GM18868 (cell line): Measurements from ENCODE around the gene ZNF169.
"Not testable (repeated sequence)": the region's sequence is repeated elsewhere in the genome, so short reads cannot be mapped to it uniquely, and the experiment has no call there.

ENCODE experiments used
- ATAC-seq: cut with Tn5 transposase; IDR thresholded peaks from one replicate; pipeline ENCODE4 v1.9.1; 2021; ENCODE audit warnings: mild to moderate bottlenecking, moderate library complexity; ENCODE audit not compliant: unreplicated experiment

ZNF169 gene

DNA sequence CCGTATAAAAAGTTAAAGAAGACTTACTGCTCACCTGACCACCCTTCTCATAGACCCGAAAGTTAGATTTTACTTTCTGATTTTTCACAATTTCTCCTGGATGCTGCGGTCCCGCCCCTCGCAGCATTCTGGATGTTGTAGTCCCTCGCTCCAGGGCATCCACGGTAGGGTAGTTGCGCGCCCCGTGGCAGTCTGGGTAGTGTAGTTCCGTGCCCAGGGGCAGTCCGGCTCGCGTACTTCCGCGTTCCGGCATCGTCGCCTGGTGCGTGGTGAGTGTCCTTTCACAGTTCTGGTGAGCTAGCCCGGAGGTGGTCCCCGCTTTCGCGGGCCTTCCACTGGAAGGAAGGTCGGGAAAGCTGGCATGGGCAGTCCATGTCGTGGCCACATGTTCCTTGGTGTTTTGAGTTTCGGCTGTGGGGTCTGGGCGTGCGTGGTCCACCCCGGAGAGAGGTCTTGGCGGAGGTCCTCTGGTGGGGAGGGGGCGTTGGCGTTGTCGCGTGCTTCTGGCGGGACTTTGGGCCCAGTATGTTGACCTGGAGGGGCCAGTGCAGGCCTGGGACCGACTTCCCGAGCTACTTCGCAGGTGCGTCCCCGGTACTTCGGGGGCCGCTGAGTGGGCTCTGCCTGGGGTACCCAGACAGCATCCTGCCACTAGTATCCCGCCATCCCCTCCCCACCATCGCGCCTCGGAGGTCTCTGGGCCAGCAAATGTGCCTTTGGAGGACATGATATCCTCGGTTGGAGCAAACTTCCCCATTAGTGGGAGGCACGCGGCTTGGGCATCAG, at the start of gene ZNF169:
ZNF169 (plus strand) TSS at position 222 of the 786 bp plus-strand sequence. CDS start 19,515 bp downstream, outside the sequence.
- ATAC-seq: peak; percentile 100

- no peak for ATAC-seq
These were observed 48.2 kb upstream of the ZNF169 start for GRCh38 chr9:94210616-94211603.

- ATAC-seq: no peak
These were observed 47.0 kb upstream of the ZNF169 start for GRCh38 chr9:94212091-94212490.

GRCh38 chr9:94212531-94212930, 46.6 kb upstream of the ZNF169 start:
- ATAC-seq: no peak

DNA sequence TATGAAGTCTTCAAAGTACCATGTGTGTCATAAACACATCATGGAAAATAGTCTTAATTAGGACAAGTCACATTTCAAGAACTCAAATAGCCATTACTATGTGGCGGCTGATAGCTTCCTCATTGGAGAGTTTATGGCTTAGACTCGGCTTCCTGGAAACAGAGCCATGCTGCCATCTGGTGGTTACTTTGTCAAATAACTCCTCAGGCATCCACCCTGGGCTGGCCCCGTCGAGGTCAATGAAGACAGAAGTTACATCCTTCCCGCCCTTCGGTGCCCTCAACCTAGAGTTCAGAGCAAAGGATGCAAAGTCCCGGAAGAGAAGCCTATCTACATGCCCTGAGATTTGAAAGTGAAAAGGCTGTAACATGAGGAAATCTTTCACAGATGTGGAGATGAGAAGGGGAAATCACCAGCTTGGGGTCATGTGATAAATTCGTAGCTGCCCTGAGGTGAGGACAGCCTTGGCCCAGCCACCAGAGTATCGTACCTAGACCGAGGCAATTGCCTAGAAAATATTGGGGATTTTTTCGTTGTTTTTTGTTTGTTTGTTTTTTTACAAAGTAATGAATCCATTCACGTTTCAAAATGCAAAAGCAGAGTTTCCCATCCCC, 45.5 kb upstream of the ZNF169 start:
- peak; percentile 72 for ATAC-seq

DNA sequence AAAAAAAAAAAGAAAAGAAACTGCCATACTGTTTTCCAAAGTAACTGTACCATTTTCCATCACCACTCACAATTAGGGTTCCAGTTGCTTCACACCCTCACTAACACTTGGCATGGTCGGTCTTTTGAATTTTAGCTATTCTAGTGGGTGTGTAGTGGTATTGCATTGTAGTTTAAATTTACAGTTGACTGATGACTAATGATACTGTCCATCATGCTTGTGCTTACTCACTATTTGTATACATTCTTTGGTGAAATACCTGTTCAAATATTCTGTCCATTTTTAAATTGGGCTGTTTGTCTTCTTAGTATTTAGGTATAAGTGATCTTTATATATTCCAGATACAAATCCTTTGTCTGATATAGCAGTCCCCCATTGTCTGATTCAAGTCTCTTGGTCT, 36.2 kb upstream of the ZNF169 start:
- no peak for ATAC-seq

GRCh38 chr9:94225413-94225812, 33.7 kb upstream of the ZNF169 start:
- not testable (repeated sequence) for ATAC-seq

DNA sequence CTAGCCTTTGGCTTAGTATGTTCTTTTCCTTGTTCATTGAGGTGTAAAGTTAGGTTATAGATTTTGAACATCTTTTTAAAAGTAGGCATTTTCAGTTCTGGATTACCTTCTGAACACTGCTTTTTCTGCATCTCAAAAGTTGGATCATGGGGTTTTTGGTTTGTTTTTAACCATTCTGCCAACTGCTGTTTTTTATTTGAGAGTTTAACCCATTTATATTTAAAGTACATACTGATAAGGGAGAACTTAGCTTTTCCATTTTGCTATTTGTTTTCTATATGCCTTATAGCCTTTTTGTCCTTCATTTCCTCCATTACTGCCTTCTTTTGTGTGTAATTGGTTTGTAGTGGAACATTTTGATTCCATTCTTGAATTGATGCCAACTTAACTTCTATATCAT, 30.5 kb upstream of the ZNF169 start:
- no peak for ATAC-seq

GRCh38 chr9:94232428-94232827, 26.7 kb upstream of the ZNF169 start:
- ATAC-seq: no peak

- not testable (repeated sequence) for ATAC-seq
These were observed 18.0 kb upstream of the ZNF169 start for GRCh38 chr9:94241098-94241497.

DNA sequence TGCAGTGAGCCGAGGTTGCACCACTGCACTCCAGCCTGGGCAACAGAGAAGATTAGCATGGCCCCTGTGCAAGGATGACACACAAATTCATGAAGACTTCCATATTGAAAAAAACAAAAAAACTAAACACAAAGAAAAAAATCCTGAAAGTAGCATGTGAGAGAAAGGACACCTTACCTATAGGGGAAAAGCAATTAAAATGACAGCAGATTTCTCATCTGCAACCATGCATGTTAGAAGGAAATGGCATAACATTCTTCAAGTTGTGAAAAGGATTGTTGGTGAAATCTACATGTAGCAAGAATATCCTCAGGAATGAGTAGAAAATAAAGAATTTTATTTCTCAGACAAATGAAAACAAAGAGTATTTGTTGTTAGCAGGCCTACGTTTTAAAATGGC, 13.4 kb upstream of the ZNF169 start:
- ATAC-seq: no peak

DNA sequence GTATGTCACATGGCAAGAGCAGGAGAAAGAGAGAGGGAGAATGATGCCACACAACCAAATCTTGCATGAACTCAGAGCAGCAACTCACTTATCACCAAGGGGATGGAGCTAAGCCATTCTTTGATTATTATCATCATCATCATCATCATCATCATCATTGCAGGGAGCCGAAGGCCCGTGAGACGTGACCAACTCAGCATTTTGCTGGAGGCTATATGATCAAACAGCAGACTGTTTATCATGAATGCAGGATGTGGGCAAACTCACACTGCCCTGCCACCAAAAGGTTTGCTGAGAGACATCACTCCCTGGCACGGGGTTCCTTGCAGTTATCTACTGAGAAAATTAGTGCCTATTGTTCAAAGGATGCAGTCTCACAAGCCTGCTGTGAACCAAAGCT, 8.6 kb upstream of the ZNF169 start:
- ATAC-seq: no peak

- ATAC-seq: no peak
These were observed 3.1 kb upstream of the ZNF169 start for GRCh38 chr9:94256007-94256406.

DNA sequence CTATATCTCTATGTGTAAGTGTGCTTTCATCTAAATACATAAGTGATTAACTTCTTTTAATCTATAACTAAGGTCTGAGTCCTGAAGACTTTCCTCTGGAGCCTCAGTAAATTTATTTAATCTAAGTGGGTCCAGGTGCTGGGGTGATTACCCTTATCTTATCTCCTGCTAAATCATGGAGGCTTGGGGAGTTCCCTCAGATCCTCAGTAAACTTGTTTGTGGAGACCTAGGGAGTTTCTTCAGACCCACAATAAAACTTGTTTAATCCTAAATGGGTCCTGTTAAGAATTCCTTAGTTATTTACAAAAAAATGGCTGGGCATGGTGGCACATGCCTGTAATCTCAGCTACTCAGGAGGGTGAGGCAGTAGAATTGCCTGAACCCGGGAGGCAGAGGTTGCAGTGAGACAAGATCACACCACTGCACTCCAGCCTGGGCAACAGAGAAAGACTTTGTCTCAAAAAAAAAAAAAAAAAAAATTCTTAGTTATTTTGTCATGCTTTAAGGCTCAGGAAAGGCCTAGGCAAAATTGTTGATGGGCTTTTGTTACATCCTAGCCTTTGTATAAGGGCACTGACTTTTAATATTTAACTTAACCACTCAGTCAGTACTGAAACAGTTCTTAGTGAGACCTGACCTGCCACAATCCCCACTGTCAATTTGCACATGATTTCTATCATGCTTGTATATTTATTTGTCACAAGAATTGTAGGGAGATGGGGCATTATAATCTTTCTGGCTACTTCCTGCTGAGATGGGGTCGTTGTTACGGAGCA, 6.7 kb downstream of the ZNF169 start:
- ATAC-seq: not testable (repeated sequence)

- no peak for ATAC-seq
These were observed 10.2 kb downstream of the ZNF169 start for GRCh38 chr9:94269264-94269663.

DNA sequence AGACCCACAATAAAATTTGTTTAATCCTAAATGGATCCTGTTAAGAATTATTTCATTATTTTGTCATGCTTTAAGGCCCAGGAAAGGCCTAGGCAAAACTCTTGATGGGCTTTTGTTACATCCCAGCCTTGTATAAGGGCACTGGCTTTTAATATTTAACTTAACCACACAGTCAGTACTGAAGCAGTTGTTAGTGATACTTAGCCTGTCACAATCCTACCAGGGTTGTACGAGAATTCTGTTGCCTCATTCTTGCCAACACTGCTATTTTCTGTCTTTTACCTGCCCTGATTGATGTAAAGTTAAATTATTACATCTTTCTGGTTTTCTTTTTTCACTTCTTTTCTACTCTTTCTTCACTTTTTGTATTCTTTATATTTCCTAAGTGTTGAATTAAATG, 10.9 kb downstream of the ZNF169 start:
- no peak for ATAC-seq

- not testable (repeated sequence) for ATAC-seq
These were observed 17.9 kb downstream of the ZNF169 start for GRCh38 chr9:94277029-94277428.

DNA sequence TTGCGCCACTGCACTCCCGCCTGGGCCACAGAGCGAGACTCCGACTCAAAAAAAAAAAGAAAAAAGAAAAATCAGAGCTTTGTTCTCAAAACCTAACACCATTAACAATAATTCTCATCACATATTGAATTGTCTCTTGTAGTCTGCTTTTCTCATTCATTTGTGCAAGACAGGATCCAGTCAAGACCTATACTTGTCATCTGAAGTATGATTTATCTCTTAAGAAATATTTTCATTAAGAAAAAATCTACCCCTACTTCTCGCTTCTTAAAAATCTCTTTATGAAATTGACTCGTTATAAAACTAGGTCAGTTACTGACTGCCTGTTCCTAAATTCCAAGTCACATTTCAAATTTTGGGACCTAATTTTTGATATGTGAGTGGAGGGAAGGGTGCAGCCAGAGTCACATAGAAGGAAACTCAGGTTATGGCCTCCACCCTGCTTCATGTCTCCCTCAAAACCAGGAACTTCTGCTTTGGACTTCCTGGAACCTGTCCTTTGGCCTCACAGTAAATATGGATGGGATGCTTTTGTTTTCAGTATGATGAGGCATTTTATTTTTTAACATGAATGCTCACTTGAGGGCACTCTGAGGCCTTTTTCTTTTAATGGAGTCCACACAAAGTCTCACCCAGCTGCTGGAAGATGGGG, 18.9 kb downstream of the ZNF169 start:
- ATAC-seq: no peak

- no peak for ATAC-seq
These were observed 21.4 kb downstream of the ZNF169 start for GRCh38 chr9:94280409-94280989.

GRCh38 chr9:94281101-94281500, 22.0 kb downstream of the ZNF169 start:
- no peak for ATAC-seq
